HG03558 (cell line): ENCODE data around the gene TTLL7.
"Not testable (repeated sequence)": the region's sequence is repeated elsewhere in the genome, so short reads cannot be mapped to it uniquely, and the experiment has no call there.

Source experiments
- ATAC-seq: cut with Tn5 transposase; IDR thresholded peaks from one replicate; pipeline ENCODE4 v1.9.1; 2021; ENCODE audit warnings: moderate number of reproducible peaks; ENCODE audit not compliant: unreplicated experiment; ENCODE audit errors: extremely low read depth

Gene TTLL7

DNA sequence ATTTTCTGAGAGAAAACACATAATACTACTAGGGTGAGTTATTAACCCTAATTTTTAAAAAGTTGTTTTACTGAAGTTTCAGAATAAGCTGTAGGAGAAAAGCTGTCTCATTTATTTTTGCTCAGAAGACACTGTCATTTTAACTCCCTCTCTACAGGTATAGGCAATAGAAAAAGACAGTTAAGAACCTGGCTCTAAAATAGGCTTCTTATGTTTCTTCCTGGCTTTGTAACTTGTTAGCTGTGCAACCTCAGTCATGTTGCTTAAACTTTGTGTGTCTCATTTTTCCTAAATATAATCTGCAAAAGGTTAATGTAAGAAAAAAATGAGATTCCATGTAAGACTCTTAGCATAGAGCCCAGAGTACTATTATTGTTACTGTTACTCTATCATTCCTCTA lies 64.4 kb downstream of the TTLL7 start:
- no peak for ATAC-seq

DNA sequence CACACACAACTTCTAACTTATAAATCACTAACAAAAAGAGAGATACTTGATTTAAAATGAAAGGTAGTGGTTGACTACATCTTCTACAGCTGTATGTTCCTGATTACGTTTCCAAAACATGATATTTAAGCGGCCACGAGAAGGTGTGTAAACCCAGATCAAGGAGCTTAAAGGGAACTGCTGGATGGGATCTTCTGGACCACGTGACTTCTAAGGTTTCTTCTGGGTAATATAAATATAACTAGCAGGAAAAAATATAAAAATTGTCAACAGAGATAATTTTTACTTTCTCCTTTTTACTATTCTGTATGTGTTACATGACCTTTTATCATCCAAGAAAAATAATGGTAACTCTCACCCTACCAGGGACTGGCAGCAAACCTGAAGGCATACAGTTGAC lies 66.2 kb downstream of the TTLL7 start:
- no peak for ATAC-seq

DNA sequence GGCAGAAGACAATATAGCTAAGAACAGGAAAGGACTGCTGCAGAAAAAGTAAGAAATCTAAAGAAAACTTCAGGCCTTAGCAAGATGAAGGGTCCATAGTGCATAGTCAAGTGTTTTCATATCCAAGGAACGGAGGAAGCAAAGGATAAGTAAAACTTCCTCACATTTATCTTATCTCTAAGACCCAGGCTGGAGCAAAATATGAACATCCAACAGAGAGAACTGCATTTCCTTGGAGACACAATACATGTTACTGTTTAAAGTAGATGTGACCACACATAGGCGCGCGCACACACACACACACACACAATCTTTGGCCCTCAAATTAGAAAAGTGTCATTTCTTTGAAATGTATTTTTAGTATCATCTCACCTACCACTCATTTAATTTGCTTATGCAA lies 66.7 kb downstream of the TTLL7 start:
- no peak for ATAC-seq

DNA sequence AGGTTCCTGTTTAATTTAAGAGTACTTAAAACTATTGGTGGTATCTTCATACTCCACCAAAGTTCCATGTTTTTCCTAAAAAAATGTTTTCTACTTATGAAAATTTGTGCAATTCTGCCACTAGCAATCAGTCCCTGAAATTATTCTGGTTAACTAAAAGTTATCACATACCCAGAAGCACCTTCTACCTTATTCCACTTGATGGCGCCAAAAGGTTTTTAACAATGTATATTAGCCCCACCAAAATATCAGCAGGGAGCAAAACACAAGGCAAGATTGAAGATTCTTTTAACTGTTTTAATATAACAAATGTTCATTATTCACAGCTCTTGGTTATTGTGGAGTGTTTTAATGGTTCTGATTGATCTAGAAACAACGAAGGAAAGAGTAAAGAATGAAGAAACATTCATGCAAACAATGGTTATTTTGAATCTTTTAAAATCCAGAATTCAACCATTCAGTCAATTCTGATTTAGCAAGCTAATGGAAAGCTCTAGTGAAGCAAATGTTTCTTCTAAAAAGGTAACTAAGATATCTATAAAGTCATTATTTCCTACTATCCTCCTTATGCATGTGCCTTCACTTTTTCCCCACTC lies 67.2 kb downstream of the TTLL7 start:
- ATAC-seq, result no peak

DNA sequence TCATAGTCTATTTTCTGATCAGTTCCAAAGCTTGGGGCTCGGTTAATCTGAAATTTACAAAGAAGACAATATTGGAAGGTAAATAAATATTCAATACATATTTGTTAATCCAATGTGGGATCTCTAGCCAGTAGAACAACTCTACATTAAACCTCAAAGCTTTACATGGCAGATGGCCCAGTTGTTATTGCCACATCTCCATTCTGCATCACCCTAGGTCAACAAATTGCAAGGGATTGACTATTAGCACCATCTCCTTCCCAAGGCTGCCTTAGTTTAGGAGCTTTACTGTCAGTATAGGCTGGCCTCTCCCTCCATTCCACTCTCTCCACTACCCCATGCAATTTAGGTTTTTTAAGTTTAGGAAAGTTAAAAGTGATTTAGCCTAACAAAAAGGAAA lies 69.7 kb downstream of the TTLL7 start:
- no peak for ATAC-seq

DNA sequence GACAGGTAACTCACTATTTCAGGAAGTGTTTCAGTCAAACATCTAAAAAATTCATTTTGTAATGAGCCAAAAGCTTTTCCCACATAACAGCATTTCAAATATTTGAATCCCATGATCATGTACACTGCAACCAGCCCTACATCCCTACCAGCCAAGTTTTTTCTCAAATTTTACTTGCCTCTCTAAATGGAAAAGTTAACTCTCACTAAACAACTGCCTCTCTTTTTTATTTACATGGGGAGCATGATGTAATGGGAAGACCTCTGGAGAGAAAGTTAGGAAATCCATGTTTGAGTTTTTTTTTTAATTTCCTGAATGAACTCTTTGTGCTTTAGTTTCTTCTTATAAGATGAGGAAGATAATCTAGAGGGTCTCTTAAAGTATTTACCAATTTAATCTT lies 70.5 kb downstream of the TTLL7 start:
- no peak for ATAC-seq

DNA sequence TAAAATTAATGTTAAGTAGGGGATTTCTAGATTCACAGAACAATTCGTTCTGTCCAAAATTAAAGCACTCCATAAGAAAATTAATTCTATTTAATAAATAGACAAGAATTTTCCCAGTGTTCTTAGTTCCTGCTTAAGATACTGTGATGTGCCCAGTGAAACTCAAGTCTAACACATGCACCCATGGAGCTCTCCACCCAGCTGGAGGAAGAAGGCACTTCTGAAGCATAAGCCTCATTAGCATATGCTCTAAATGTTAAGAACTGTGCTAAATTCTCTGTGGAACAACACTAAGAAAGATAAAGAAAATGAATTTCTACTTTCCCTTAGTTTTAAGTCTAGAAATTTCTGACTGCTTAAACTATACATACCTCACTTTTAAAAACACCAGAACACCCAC lies 71.2 kb downstream of the TTLL7 start:
- no peak for ATAC-seq

DNA sequence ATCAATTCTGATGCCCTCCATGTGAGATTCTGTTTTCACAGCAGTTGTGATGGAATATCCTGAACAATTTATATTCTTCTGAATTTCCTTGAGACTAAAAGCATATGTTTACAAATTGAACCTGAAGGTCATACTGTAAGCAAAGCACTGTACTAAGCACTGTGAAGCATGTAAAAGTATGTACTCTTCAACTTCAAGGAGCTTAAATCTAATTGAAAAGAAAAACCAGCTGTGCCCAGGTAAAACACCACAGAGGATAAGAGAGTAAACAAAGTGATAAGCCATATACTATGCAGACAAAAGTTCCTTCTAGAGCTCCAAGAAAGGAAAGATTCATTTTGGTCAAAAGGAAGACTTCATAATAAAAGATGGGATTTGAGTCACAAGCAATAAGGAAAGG lies 71.9 kb downstream of the TTLL7 start:
- no peak for ATAC-seq

DNA sequence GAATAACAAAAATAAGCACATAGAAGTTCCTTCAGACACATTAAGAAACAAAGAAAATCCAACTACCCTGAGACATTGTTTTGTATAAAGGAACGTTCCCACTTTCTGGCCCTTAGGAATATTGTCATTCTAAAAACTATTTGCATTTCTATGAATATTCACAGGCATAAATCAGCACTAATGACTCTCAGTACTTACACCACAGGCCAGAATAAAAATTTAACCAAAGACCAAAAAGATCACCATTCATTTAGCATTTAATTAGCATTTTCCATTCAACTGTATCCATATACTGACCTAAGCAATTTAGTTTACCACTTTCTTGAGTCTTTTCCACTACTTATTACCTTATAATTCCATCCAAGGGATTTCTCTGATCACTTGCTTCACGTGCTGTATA lies 75.4 kb downstream of the TTLL7 start:
- no peak for ATAC-seq

DNA sequence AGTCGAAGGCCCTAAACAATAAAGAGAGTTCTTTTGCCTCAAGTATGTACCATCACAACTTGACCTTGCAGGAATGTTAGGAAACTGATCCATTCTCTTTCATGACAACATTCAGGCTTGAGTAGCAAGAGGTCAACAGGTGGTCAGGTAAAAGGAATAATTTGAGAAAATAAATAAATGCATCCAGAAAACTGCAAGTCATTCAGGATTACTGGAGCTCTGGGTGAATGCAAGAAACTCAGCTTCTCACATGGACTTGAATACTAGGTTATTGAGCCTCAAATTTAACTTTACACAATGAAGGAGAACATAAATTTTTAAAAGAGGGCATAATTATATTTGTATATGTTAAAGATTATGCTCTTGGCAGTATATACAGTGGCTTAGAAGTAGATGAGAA lies 76.5 kb downstream of the TTLL7 start:
- no peak for ATAC-seq

DNA sequence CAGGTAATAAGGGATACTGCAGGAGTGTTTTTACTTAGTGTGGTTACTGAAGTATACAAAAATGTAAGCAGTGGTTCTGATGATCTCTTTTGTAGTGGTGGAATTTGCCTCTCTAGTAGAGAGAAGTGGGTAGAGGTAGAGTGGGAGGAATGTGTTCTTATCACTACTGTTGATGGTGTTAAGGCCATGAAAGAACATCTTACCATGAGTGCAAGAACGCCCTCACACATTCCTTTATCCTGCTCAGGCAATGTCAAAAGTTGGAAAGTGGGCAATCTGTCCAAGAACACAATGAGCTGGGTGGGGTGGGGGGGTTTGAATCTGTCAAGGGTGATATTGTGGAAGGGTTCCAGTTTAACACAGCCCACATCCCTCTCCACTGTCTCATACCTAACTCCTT lies 78.6 kb downstream of the TTLL7 start:
- ATAC-seq, result no peak

DNA sequence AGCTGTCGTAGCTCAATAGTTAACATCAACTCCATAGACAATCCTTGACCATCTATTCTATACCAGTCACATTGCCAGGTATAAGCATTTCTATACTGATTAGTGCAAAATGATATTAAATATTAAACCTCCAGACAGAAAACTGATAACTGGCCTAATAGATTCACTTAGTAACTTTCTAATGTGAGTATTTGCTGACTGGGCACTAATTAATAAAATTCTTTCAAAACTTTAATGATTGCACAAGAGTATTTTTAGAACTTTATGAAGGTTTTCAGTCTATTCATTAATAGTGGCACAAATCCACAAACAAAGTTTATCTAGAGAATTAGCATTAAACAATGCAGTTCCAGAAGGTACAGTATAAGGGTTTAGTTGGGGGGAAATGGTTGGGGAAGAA lies 79.1 kb downstream of the TTLL7 start:
- no peak for ATAC-seq

DNA sequence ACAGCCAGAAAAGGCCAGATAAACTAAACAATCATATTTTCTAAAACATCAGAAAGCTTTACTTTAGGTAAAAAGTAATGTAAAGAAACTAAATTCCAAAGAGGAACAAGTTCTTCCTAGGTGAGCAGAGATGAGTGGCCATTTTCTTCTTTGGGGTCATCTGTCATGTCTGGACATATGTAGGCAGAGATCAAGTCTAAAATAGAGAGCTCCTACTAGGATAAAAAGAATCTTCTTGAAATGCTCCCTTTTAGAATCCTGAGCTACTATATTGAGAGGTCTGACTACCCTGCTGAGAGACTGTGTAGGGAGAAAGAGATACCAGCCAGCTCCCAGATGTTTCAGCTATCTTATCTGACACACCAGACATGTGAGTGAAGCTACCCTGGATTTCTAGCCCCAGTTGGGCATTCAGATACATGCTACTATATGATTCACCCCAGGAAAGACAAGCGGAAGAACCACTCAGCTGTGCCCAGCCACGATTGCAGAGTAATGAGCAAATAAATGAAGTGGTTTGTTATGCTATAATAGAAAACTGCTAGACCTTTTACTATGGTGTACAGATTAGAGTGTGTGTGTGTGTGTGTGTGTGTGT lies 80.1 kb downstream of the TTLL7 start:
- ATAC-seq, result no peak

DNA sequence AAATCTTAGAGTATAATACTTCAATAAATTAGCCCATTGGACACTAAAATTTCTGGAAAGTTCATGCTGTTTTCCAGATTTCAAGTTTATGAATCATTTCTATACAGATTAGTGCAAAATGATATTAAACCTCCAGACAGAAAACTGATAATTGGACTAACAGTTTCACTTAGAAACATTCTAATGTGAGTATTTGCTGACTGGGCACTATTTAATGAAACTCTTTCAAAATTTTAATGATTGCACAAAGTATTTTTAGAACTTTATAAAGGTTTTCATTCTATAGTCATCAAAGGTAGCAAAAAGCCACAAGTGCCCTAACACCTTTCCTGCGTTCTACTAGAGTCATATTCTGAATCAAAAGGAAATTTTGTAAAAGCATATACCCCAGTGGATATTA lies 81.0 kb downstream of the TTLL7 start:
- no peak for ATAC-seq

DNA sequence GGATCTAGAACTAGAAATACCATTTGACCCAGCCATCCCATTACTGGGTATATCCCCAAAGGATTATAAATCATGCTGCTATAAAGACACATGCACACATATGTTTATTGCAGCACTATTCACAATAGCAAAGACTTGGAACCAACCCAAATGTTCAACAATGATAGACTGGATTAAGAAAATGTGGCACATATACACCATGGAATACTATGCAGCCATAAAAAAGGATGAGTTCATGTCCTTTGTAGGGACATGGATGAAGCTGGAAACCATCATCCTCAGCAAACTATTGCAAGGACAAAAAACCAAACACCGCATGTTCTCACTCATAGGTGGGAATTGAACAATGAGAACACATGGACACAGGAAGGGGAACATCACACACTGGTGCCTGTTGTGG lies 82.8 kb downstream of the TTLL7 start:
- ATAC-seq, result not testable (repeated sequence)

DNA sequence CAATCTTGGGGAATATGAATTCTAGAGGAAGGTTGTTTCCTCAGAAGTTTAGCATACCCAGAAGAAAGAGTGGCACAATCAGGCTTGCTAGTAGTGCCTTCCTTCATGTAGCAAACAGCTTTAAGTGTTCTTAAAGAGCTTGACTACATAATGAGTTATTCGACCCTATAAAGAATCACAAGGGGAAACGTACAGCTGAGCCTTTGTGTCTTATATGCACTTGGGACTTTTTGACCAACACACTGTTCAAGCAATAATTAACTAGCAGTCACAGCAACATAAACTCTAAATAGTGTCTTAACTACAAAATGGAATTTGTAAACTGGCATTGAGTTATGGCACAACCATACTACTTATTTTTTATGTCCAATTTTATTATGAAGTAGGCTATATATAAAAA lies 86.1 kb downstream of the TTLL7 start:
- no peak for ATAC-seq

DNA sequence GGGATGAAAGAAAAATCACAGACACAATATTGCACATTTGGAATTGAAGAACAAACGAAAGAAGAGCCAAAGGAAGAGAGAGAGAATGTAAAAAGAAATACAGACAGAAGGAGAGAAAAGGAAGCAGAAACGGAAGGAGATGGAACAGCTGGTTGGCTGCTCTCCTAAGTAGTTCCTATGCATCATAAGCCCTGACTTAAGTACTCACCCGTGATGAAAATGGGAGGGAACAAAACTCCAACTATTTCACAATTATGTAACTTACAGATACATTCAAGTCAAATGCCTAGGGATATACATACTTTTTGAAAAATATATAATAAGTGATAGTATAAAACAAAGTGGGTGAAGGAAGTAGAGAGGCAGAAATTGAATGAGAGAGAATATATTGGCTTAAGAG lies 88.5 kb downstream of the TTLL7 start:
- ATAC-seq, result no peak

DNA sequence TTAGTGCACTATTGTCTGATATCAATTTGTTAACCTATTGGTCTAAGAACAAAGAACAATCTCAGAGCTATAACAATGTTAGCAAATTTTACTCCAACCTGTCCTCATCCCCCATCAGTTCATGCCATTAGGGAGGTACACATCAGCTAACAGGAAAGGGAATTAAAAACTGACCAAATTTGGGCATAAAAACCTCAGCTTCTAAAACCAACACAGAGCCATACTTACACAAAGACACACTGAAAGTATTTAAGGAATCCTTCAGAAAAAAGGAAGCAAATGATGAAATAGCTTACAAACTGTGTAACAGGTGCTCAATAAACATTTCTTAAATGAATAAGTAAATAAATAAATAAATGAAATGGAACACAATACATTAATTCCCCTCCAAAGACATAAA lies 89.2 kb downstream of the TTLL7 start:
- ATAC-seq, result no peak

DNA sequence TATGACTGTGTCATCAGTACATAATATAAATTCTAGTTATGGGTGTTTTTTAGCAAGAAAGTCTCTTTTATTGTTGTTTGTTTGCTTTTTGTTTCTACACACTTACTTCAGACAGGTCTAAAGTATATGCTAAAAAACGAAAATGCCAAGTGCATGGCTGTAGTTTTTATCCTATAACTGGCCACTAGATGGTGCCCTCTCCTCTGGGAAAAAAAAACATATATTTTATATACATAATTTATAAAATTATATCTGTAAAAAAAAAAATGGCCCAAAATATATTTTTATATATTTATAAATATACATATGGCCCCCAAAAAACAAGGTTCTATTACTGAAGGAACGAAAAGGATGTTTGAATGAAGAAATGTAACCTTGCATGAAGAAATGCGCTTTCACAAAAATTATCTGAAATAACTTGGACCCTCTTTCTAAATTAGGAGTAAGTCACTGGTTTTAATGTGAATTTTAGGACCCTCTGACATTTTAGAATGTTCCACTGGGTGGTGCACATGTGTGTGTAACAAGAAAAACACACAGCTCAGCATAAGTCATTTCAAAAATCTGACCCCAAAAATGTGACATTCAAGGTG lies 93.5 kb downstream of the TTLL7 start:
- ATAC-seq, result no peak

DNA sequence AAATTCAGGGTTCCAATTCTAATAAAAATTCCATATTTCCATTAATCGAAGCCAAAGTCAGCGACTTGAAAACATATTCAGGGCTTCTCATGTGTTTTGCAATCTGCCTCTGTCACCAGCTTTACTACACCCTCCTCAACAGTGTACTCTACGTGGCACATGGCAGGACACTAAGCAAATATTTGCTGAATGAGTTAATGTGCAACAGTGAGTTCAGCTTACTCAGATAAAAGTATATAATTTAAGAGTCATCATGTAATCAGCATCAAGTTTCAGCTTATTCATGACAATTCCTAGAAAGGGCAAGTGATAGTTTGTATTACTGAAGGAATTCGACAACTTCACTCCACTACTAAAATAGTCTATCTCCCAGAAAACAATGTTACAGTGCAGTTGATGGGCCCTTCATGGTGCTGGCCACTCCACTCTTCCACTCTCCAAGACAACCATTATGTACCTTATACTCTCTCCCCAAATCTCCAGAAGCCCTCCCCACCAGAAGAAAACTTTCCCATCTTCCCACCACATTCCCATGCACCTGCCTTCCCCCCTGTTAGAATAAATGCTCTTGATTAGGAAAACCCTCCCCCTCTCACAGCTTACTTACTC lies 97.3 kb downstream of the TTLL7 start:
- ATAC-seq, result no peak

DNA sequence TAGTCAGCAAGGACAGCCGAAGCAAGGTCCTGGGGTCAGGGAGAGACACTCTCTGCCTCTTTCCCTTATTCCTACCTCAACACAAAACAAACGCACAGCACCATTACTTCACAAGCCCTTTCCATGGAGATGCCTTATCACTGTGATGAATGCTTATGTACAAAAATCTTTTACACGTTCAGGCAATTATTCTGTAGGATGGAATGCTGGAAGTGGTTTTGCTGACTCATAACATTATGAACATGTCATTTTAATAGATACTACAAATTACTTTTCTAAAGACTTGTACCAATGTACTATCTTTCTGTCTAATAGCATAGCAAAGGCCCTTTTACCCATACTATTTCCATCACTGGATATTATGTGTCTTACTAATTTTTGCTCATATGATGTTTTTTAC lies 98.4 kb downstream of the TTLL7 start:
- no peak for ATAC-seq

DNA sequence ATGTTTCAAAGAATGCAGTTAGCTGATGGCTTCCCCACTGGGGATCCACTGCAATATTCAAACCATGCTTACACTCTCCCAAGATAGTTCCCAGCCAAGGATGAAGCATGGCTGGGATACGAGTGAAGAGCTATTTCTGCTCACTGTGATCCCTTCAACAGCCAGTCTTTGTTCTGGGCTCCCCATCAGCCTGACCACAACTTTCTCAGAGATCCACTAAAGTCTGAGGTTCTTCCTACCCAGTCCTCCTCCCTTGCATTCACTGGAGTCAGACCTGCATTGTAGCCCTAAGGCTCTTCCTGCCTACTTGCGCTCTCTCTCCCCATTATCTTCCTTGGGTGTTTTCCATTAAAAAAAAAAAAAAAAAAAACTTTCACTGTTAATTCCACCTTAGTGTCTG lies 101.4 kb downstream of the TTLL7 start:
- no peak for ATAC-seq
